HFFc6 (cell line): Measurements from ENCODE around the gene RMDN2. TPM values are rescaled to one million over a fixed set of nuclear protein-coding genes. Genes with fewer than 3 reads are reported as not detected.

Source experiments
- DNase-seq: peaks from one replicate; pipeline ENCODE4 v3.0.0-alpha.2; 2018
- H3K27ac Mint-ChIP-seq: 2 replicates; pipeline ENCODE4 v1.8.0; 2020; ENCODE audit warnings: mild to moderate bottlenecking, mixed read lengths
- H3K27me3 Mint-ChIP-seq: 2 replicates; pipeline ENCODE4 v1.8.0; 2021; ENCODE audit warnings: mild to moderate bottlenecking, moderate library complexity, mixed read lengths; ENCODE audit not compliant: insufficient read depth
- H3K36me3 Mint-ChIP-seq: 2 replicates; pipeline ENCODE4 v1.8.0; 2021; ENCODE audit warnings: low read depth, mixed read lengths
- H3K4me1 Mint-ChIP-seq: 2 replicates; pipeline ENCODE4 v1.8.0; 2020; ENCODE audit warnings: low read depth, mixed read lengths
- H3K4me3 Mint-ChIP-seq: 2 replicates; pipeline ENCODE4 v1.8.0; 2020; ENCODE audit warnings: mild to moderate bottlenecking, moderate library complexity, mixed read lengths
- H3K9me3 Mint-ChIP-seq: 2 replicates; pipeline ENCODE4 v1.8.0; 2020; ENCODE audit warnings: mild to moderate bottlenecking, mixed read lengths
- CTCF ChIP-seq: fragments of 200-600 bp; sonication (generic); IDR thresholded peaks from 2 replicates; pipeline ENCODE4 v1.5.0; 2021; ENCODE audit warnings: antibody characterized with exemption, mild to moderate bottlenecking
- total RNA-seq, 6 experiments: library from RNA; stranded (reverse); fragmentation: NEBNext Ultra II Directional; extraction: Animal tissue kit (Norgen Biotek cat#: 25700); gene quantifications; 2 replicates in 1 of 6; 3 replicates in 5 of 6; pipeline ENCODE4 v1.2.3, GENCODE V29; 2021

Gene RMDN2
- total RNA-seq, 6 experiments from 2014 or later, result 2.6 to 6.7 (median 3.4) TPM

GRCh38 chr2:38060236-38061018 lies 135.3 kb downstream of the RMDN2 start:
- Mint-ChIP-seq H3K27me3 (peaks cover 15% of the 10 kb centered on the region), H3K27ac (no peak overlapping the region), H3K36me3 (no peaks in the 10 kb centered on the region), H3K4me3 (no peak overlapping the region), H3K9me3 (no peaks in the 10 kb centered on the region), H3K4me1 (no peaks in the 10 kb centered on the region)
- DNase-seq, result no peak
- no peak for TF ChIP-seq CTCF

GRCh38 chr2:38064801-38065501 lies 139.9 kb downstream of the RMDN2 start:
- Mint-ChIP-seq H3K27ac (no peak overlapping the region), H3K4me1 (no peaks in the 10 kb centered on the region), H3K27me3 (peaks cover 8% of the 10 kb centered on the region), H3K9me3 (no peaks in the 10 kb centered on the region), H3K36me3 (no peaks in the 10 kb centered on the region), H3K4me3 (no peak overlapping the region)
- no peak for TF ChIP-seq CTCF
- DNase-seq, result no peak

GRCh38 chr2:38065502-38066135 lies 140.5 kb downstream of the RMDN2 start:
- no peaks in the 10 kb centered on the region for H3K36me3 Mint-ChIP-seq
- H3K4me1 Mint-ChIP-seq, result no peaks in the 10 kb centered on the region
- no peak for TF ChIP-seq CTCF

DNA sequence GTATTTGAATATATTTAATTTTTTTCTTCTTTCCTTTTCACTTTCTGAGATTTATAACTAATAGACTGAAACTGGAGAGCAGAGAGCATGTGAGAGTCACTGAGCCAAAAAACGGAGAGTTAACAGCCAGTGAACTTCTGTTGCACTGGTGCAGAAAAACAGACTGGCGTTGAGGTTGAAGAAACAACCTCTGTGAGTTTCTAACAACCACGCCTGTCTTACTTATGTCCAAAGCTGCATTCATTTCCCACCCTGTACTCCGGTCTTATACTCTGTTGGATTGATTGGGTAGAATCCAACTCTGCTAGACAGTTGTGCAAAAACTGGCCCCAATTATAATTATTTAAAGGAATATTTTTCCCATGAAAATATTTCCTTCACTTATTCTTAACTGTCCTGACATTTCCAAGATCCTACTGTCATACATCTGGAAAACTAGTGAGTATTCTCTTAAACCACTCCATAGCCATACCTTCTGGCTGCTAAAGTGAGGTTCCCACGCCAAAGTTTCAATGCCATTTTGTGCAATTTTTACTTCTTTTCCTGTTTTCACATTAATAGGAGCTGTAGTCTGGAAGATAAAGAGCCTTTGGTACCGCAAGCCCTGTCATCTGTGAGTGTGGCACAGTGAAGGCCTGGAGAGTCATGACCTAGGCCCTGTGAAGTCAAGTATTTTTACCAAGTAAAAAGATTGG lies 141.5 kb downstream of the RMDN2 start:
- Mint-ChIP-seq H3K27ac (no peak overlapping the region), H3K27me3 (peaks cover 11% of the 10 kb centered on the region), H3K4me3 (no peak overlapping the region), H3K9me3 (no peaks in the 10 kb centered on the region), H3K36me3 (no peaks in the 10 kb centered on the region), H3K4me1 (no peaks in the 10 kb centered on the region)
- no peak for TF ChIP-seq CTCF
- DNase-seq, result no peak

More at GRCh38 chr2:38065502-38066135, 140.5 kb downstream of the RMDN2 start:
- no peak overlapping the region for H3K4me3 Mint-ChIP-seq
- H3K27me3 Mint-ChIP-seq, result peaks cover 7% of the 10 kb centered on the region
- no peak overlapping the region for H3K27ac Mint-ChIP-seq
- DNase-seq, result no peak
- H3K9me3 Mint-ChIP-seq, result no peaks in the 10 kb centered on the region

Other genes with a start within 250 kb of the RMDN2 start
- gene CYP1B1, start 150.9 kb downstream of the RMDN2 start, total RNA-seq, result under 1 TPM in 1 of 6 experiments, not detected in 5; 0.17 TPM